ENCODE results near the gene TUBD1. TPM values are rescaled to one million over a fixed set of nuclear protein-coding genes. Genes with fewer than 3 reads are reported as not detected.

Gene TUBD1
- total and polyA plus RNA-seq, 2 of the 13 experiments (the other 11 are each of a cell fraction or from before 2014, with no cell fraction given): 18.2 to 25.9 TPM

DNA sequence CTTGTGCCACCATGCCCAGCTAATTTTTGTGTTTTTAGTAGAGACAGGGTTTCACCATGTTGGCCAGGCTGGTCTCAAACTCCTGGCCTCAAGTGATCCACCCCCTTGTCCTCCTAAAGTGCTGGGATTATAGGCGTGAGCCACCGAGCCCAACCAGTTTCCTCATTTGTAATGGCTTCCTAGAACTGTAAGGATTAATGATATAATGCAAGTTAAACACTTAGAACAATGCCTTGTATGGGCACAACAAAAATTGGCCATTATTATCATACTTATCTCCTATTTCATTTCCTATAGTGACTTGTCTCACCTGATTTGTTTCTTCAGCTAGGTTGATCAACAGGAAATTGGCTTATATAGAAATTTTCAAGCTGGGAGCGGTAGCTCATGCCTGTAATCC, 14.1 kb downstream of the TUBD1 start:
- H3K9me3 ChIP-seq (ENCODE audit: low read length): no peaks in the 10 kb centered on the region
- POLR2A ChIA-PET: no interaction called here
- no peak overlapping the region for H3K9ac ChIP-seq (ENCODE audit: insufficient read depth, low read depth, low read length)
- in situ Hi-C loops (cut with HindIII; ENCODE audit: extremely low pct_ligation_motif_present, low pct_unique_long_range_greater_than_20kb): no loop called here
- H4K20me1 ChIP-seq (ENCODE audit: insufficient read depth, low read length): no peaks in the 10 kb centered on the region
- H3K4me1 ChIP-seq (ENCODE audit: insufficient read depth, low read length): no peaks in the 10 kb centered on the region
- ATAC-seq (no peak), FAIRE-seq (no peak), DNase-seq (ENCODE audit: low spot score) (no peak)
- H3K4me2 ChIP-seq (ENCODE audit: low read depth, low read length): no peak overlapping the region
- no peak overlapping the region for H3K4me3 ChIP-seq (replicated peaks in 1 of 3; ENCODE audit: insufficient read depth in 1 of 3, low read depth in 2 of 3, low read length in 3 of 3)
- no peak overlapping the region for H3K27ac ChIP-seq (ENCODE audit: extremely low read length, insufficient read depth, low read length)
- intact Hi-C loops (cut with micrococcal nuclease; ENCODE audit: unreplicated experiment): no loop called here
- 94% methylated on average over 3 of the region's 3 CpGs for WGBS (ENCODE audit: low lambda C conversion rate)
- TF ChIP-seq JUNB (CRISPR knock-in tag; IDR thresholded peaks at IDR 0.05; ENCODE audit: borderline replicate concordance): no peak
- TF ChIP-seq, protein P1, sequence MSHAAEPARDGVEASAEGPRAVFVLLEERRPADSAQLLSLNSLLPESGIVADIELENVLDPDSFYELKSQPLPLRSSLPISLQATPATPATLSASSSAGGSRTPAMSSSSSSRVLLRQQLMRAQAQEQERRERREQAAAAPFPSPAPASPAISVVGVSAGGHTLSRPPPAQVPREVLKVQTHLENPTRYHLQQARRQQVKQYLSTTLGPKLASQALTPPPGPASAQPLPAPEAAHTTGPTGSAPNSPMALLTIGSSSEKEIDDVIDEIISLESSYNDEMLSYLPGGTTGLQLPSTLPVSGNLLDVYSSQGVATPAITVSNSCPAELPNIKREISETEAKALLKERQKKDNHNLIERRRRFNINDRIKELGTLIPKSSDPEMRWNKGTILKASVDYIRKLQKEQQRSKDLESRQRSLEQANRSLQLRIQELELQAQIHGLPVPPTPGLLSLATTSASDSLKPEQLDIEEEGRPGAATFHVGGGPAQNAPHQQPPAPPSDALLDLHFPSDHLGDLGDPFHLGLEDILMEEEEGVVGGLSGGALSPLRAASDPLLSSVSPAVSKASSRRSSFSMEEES (CRISPR knock-in tag; IDR thresholded peaks at IDR 0.05): no peak
- no peak for TF ChIP-seq ZNF256 (CRISPR knock-in tag; conservative IDR thresholded peaks at IDR 0.05)
- no peak for TF ChIP-seq NFKB2 (CRISPR knock-in tag; IDR thresholded peaks at IDR 0.05; ENCODE audit: borderline replicate concordance)
- no peak for TF ChIP-seq ZNF879 (CRISPR knock-in tag; IDR thresholded peaks at IDR 0.05)
- TF ChIP-seq, protein P2, sequence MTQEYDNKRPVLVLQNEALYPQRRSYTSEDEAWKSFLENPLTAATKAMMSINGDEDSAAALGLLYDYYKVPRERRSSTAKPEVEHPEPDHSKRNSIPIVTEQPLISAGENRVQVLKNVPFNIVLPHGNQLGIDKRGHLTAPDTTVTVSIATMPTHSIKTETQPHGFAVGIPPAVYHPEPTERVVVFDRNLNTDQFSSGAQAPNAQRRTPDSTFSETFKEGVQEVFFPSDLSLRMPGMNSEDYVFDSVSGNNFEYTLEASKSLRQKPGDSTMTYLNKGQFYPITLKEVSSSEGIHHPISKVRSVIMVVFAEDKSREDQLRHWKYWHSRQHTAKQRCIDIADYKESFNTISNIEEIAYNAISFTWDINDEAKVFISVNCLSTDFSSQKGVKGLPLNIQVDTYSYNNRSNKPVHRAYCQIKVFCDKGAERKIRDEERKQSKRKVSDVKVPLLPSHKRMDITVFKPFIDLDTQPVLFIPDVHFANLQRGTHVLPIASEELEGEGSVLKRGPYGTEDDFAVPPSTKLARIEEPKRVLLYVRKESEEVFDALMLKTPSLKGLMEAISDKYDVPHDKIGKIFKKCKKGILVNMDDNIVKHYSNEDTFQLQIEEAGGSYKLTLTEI (CRISPR knock-in tag; conservative IDR thresholded peaks at IDR 0.05): no peak
- TF ChIP-seq RARG (CRISPR knock-in tag; IDR thresholded peaks at IDR 0.05; ENCODE audit: low read depth): no peak
- BruUV-seq (replicated peaks): no TSS peak
- CTCF ChIA-PET (ENCODE audit: low intra/inter-chr PET ratio, low total read pairs): no interaction called here
- H3K36me3 ChIP-seq (replicated peaks in 1 of 2; ENCODE audit: control insufficient read depth in 1 of 2, insufficient read depth in 2 of 2, low read length in 2 of 2): peaks cover 14 to 45% of the 10 kb centered on the region in 2 experiments
- H2AFZ ChIP-seq (ENCODE audit: low read length): no peak overlapping the region
- no peaks in the 10 kb centered on the region for H3K79me2 ChIP-seq (ENCODE audit: insufficient read depth, low read length)
- H3K27me3 ChIP-seq (ENCODE audit: control insufficient read depth in 1 of 2, insufficient read depth in 2 of 2, low read length in 2 of 2): no peaks in the 10 kb centered on the region
